ENCODE data around the gene TRMT2B.
"Not testable (repeated sequence)": the region's sequence is repeated elsewhere in the genome, so short reads cannot be mapped to it uniquely, and the experiment has no call there.

The TRMT2B gene

DNA sequence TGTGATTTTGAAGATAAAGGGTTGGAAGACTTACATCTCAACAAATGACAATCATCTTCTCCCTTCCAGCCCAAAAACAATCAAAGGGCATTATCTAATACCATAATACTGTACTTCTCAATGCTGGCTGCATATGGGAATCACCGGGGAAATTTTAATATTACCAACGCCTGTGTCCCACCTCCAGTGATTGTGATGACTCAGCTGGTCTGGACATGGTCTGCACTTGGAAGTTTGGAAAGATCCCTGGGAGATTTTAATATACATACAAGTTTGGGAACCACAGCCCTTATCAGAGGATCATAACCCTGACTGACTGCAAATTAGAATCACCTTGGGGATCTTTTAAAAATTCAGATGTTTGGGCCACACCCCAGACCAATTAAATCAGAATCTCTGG is 52.5 kb downstream of the TRMT2B start:
- no peak for DNase-seq

DNA sequence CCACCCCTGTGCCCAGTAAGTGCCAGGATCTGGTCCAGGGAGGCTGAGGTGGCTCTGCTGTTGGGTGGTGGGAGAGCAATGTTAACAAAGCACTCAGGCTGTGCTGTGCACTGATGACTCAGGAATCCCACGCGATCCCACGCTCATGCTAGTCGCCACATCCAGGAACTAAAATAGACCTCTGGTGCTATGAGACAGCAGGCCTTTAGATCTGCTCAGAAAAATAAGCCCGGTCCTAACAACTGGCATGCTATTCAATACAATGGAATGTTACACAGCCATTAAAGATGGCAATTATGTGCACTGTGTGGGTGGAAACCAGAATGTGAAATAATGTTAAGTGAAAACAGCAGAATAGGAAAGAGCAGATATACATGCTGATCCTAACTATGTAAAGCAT is 56.4 kb downstream of the TRMT2B start:
- no peak for DNase-seq

DNA sequence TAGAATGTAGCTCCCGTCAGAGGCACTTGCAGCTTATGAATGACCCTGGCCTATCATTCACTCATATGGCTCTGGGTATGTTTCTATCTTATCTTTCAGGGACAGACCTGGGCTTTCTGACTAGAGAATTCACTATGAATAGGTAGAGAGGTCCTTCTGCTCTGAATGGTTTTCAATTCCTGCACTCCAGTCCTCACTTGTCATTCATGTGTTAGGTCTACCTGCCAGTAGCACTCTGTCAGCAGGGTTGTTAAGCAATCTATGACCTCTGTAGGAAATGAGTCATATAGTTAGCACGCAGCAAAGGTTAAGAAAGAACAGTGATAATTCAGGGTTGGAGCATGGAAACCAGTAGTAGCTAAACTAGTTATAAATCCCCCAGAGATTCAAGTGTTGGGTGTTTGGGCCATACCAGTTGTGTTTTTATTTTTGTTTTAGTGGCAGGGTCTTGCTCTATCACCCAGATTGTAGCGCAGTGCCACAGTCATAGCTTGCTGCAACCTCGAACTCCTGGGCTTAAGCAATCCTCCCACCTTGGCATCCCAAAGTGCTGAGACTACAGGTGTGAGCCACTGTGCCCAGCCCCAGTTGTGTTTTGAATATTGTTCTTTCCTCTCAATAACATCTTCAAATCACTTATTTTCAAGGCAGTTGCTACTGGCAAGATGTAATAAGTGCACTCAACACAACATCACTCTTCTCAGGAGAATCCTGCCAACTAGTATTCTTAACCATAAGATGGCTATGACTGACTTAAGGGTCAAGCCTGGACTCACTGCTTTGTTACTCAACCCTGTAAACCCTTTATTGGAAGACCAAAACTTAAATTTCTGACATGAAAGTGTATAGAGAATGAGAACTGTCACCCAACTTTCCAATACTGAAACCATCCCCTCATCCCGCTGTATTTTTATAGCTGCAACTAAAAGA is 57.3 kb downstream of the TRMT2B start:
- no peak for DNase-seq

DNA sequence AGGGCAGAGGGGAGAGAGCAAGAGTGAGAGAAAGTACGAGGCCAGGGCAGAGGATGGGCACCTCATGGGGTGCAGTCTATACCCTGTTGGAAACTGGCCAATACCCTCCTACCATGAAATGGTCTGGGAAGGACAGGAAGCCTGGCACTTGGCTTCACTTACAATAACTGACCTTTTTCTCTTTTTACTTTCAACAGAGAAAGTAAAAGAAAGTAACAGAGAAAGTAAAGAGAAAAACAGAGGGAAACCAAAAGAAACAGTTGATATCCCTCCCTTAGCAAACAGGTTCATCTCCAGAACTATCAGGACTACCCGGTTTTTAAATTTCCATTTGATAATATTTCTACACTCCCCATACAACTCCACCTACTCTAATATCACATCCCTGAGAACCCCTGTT is 61.8 kb downstream of the TRMT2B start:
- DNase-seq, result no peak

DNA sequence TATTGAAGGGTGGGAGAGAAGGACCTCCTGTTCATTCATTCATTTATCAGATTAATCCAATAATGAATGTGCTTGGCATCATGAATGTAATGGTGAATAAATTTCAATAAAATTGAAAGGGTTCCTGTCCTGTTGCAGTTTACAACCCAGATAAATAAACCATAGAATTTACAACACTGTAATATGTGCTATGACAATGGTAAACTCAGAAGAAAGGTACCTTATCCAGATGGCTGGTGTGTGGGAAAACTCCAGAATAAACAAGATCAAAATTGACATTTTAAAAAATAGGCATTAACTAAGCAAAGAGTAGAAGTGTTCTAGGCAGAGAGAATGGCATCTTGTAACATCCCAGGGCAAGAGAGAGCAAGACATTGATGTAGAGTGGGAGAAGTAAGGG is 67.1 kb downstream of the TRMT2B start:
- no peak for DNase-seq

DNA sequence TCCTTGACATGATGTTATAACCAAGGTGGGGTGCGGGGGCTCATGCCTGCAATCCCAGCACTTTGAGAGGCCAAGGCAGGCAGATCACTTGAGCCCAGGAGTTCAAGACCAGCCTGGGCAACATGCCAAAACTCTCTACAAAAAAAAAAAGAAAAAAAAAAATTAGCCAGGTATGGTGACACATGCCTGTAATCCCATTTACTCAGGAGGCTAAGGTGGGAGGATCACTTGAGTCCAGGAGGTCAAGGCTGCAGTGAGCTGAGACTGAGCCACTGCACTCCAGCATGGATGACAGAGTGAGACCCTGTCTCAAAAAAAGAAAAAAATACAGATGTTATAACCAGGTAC is 70.4 kb downstream of the TRMT2B start:
- DNase-seq, result not testable (repeated sequence)

DNA sequence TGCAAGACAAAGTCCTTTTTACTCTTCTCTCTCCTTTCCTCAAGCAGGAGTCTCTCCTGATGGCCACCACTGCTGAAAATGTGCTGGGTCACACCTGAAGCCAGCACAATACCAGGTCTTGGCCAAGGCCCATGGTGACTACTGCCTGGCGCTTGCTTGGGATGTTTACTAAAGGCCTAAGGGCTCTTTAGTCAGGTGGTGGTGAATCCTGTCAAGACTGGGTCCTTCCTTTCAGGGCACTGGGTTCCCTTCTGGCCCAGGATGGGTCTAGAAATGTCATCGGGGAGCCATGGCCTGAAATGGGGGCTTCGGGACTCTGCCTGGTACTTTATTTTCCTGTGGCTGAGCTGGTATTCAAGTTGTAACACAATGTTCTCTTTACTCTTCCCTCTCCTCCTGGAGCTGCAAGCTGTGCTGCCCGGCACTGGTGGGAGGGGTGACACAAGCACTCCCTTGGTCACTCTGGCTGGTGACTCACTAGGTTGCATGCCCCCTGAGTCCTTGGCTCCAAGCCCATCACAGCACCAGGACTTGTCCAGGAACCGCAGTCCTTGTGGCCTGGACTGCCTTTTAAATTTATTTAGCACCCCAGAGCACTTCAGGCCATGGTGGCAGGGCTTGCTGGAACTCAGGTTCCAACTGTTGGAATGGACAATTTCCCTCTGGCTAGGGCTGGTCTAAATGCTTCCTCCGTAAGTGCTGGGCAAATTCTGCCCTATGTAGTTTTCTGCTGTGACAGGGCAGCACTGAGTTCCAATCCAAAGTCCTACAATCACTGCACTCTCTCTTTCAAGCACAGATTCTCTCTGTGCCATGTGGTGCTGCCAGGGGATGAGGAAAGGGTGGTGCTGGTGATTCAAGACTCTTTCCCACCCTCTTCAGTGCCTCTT is 71.1 kb downstream of the TRMT2B start:
- DNase-seq, result no peak

DNA sequence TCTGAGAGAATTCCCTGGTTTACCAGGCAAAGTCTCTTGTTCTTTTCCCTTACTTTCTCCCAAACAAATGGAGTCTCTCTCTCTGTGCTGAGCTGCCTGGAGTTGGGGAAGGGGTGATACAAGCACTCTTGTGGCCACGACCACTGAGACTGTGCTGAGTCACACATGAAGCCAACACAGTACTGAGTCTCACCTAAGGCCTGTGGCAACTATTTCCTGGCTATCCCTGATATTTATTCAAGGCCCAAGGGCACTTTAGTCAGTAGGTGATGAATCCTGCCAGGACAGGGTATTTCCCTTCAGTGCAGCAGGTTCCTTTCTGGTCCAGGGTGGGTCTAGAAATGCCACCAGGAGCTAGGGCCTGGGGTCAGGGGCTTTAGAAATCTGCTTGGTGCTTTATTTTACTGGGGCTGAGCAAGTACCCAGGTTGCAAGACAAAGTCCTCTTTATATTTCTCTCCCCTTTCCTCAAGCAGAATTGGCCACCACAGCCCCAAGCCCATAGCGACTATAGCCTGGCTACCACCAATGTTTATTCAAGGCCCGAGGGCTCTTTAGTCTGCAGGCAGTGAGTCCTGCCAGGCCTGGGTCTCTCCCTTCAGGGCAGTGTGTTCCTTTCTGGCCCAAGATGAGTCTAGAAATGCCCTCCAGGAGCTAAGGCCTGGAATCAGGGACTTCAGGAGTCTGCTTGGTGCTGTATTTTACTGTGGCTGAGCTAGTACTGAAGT is 71.9 kb downstream of the TRMT2B start:
- DNase-seq, result no peak

DNA sequence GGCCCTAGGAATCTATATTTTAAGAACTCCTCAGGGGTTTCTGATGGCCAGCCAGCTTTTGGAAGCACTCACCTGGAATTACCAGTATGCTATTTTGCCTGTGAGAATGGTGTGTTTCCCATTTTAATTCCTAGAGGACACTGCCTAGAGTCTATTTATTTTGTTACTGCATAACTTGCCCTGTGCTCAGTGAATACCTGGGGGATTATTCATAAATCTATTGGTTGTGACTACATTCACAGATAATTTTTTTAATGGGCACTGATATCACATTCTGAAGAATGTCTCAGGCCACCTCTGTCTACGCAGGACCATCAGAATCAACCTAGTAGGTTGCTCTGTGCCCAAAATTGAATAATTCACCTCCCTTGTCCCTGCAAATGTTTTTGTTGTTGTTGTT is 75.7 kb downstream of the TRMT2B start:
- DNase-seq, result no peak

DNA sequence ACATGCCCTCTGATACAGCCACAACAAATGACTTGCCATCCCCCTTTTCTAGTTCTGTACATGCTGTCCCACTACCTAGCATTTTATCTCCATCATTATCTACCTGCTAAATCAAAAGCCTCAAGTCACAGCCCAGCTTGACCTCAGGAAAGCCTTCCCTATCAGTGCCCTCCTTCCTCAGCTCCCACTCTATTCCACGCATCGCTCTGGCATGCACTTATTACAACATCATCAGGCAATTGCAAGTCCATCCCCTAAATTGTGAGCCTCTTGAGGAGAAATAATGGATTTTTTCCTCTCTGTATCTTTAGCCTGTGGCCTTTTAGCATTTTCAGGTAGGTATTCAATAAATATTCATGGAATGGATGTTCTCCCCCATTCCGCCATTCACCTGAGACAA is 76.7 kb downstream of the TRMT2B start:
- DNase-seq, result no peak

DNA sequence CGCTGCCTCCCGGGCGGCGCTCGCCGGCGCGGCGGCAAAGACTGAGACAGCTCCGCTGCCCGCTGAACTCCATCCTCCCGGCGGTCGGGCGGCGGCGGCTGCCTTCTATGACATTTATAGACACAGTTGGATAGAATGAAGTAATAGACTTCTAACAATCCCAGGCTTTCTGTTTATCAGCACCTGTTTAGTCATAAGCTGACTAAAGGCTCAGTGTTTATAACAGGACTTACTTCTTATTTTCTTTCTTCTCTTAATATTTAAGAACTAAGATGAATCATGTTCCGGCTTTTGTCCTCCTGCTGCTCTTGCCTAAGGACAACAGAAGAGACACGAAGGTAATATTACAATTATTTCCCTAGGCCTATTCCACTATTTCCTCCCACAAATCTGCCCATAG is 78.5 kb downstream of the TRMT2B start:
- no peak for DNase-seq

DNA sequence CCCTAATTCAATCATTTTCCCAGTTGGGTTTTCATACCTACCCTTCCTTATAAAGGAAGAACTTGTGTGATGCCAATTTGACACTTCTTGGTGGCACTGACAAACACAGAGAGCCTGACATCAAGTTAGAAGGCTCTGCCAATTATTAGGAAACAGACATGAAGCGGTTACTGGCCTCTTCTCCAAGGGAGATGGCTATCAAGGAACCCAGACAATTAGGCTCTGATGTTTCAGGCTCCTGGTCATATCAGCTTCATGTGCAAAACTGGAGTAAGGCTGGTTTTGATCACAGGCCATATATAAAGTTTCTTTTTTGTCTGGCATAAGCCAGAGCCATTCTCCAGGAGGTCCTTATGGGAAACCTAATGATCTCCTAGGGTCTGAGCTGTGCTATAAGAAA is 82.0 kb downstream of the TRMT2B start:
- no peak for DNase-seq

DNA sequence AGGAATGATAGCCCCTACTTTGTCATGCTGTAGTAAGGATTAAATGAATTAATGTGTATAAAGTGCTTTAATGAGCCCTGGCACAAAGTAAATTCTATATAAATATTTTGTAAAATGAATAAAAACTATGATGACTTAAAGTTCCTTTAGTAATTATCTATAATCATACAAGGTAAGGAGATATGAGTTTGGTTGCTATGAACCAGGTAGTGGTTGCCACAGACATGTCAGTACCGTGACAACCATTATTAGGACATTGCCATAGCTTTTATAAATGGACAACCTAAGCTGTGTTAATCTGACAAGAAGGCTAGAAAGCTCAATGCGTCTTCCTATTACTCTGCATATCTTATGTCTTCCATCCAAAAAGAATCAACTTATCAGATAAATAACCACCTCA is 82.5 kb downstream of the TRMT2B start, which contains the start of gene ARL13A:
ARL13A (plus strand) TSS at position 301 of the 400 bp plus-strand sequence. CDS start 3,982 bp downstream, outside the sequence.
- no peak for DNase-seq

DNA sequence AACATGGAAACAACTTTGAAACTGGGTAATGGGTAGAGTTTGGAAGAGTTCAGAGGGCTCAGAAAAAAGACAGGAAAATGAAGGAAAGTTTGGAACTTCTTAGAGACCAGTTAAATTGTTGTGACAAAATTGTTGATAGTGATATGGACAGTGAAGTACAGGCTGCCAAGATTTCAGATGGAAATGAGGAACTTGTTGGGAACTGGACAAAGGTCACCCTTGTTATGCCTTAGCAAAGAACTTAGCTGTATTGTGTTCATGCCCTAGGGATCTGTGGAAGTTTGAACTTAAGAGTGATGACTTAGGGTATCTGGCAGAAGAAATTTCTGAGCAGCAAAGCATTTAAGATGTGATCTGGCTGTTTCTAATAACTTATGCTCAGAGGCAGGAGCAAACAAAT is 87.5 kb downstream of the TRMT2B start:
- DNase-seq, result no peak

DNA sequence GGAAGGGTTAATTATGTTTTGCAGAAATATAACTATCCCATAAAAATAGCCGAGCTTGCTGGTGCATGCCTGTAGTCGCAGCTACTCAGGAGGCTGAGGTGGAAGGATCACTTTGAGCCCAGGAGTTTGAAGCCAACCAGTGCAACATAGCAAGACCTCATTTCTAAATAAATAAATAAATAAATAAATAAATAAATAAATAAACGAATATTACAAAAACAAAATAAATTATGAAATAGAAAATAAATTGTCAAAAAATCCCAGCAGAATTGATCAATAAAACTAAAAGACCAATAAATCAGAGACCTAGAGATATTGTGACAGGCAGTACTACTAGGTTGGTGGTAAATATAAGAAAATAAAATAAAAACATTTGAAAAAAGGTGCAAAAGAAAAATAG is 89.1 kb downstream of the TRMT2B start:
- DNase-seq, result no peak

Measured in CD4-positive, alpha-beta T cell treated with Interleukin-17A for 1 hour (primary cell).